Liver (tissue), 10 donors: ENCODE measurements around the gene AJM1. TPM values are rescaled to one million over a fixed set of nuclear protein-coding genes. Genes with fewer than 3 reads are reported as not detected.

Experiments
- DNase-seq: peaks from one replicate; pipeline ENCODE4 v3.0.0-alpha.2; 2017; ENCODE audit warnings: low spot score
- H3K27ac ChIP-seq, 2 donors: one replicate each; pipeline ENCODE4 v1.7.0; 2013; ENCODE audit warnings: inconsistent platforms in 2 of 2, low read length in 2 of 2, control low read depth in 1 of 2, low read depth in 1 of 2, mild to moderate bottlenecking in 1 of 2
- H3K27me3 ChIP-seq, 4 donors: one replicate each; pipeline versions ENCODE4 v1.6.1 to v1.7.0; 2013; ENCODE audit warnings: low read length in 3 of 4, inconsistent platforms in 1 of 4, mild to moderate bottlenecking in 1 of 4, moderate library complexity in 1 of 4; ENCODE audit not compliant: control insufficient read depth in 4 of 4, insufficient read depth in 4 of 4
- H3K36me3 ChIP-seq, 4 donors: one replicate each; pipeline versions ENCODE4 v1.6.1 to v1.7.0; 2013; ENCODE audit warnings: low read length in 3 of 4, mild to moderate bottlenecking in 3 of 4, low read depth in 1 of 4, moderate library complexity in 1 of 4; ENCODE audit not compliant: control insufficient read depth in 4 of 4, insufficient read depth in 3 of 4
- H3K4me1 ChIP-seq, 4 donors: one replicate each; pipeline versions ENCODE4 v1.6.1 to v1.7.0; 2013; ENCODE audit warnings: low read length in 3 of 4, mild to moderate bottlenecking in 3 of 4, moderate library complexity in 1 of 4; ENCODE audit not compliant: control insufficient read depth in 4 of 4, insufficient read depth in 4 of 4
- H3K4me3 ChIP-seq, 3 donors: one replicate each; pipeline versions ENCODE4 v1.6.1 to v1.7.0; 2013; ENCODE audit warnings: low read length in 3 of 3, control low read depth in 1 of 3, low read depth in 1 of 3, mild to moderate bottlenecking in 1 of 3
- H3K9ac ChIP-seq, 2 donors: one replicate each; pipeline ENCODE4 v1.7.0; 2013; ENCODE audit warnings: low read length in 2 of 2, mild to moderate bottlenecking in 2 of 2, moderate library complexity in 2 of 2, control low read depth in 1 of 2, low read depth in 1 of 2
- H3K9me3 ChIP-seq, 4 donors: one replicate each; pipeline versions ENCODE4 v1.6.1 to v1.7.0; 2013; ENCODE audit warnings: low read length in 3 of 4; ENCODE audit not compliant: control insufficient read depth in 4 of 4
- ATF3 ChIP-seq: IDR thresholded peaks from 2 replicates; pipeline ENCODE4 v1.6.1; 2016; ENCODE audit warnings: antibody characterized with exemption
- CTCF ChIP-seq: fragments of 150-350 bp; IDR thresholded peaks from 2 replicates; pipeline ENCODE4 v1.5.1; 2017; ENCODE audit warnings: improper control_type of control experiment, low read depth, low read length; ENCODE audit not compliant: missing input control
- HNF4A ChIP-seq, 2 donors: conservative IDR thresholded peaks; 2 replicates each; pipeline ENCODE4 v1.6.1; 2016; ENCODE audit warnings: antibody characterized with exemption in 2 of 2, mild to moderate bottlenecking in 2 of 2
- HNF4G ChIP-seq: IDR thresholded peaks from 2 replicates; pipeline ENCODE4 v1.6.1; 2016; ENCODE audit warnings: antibody characterized with exemption
- TAF1 ChIP-seq: conservative IDR thresholded peaks from 2 replicates; pipeline ENCODE4 v1.6.1; 2016; ENCODE audit warnings: antibody characterized with exemption, mild to moderate bottlenecking
- YY1 ChIP-seq: IDR thresholded peaks from 2 replicates; pipeline ENCODE4 v1.6.1; 2016; ENCODE audit warnings: antibody characterized with exemption, mild to moderate bottlenecking
- WGBS: extraction: QIAGEN DNeasy Blood & Tissue Kit; methylation state at CpG from one replicate; pipeline ENCODE4 v1.1.7; 2013; 5-methylcytosine and 5-hydroxymethylcytosine counted together
- polyA plus RNA-seq, 2 donors: library from polyadenylated mRNA; stranded (reverse) in 1 of 2; unstranded in 1 of 2; fragments of 200-250 nt in 1 of 2; fragments of >200 nt in 1 of 2; fragmentation: Nextera tagmentation in 1 of 2; extraction: Ambion mirVana in 1 of 2; gene quantifications; one replicate each; pipeline versions ENCODE4 v1.2.1 to v1.2.3, GENCODE V29; 2013 to 2015
- small RNA-seq: library from RNA; depleted of rRNA; stranded (forward); fragments of <200 nt; gene quantifications from one replicate; pipeline ENCODE3, GENCODE V24; 2014
- total RNA-seq, 2 donors: library from RNA; depleted of rRNA; stranded (reverse); fragments of >200 nt; gene quantifications; one replicate each; pipeline ENCODE4 v1.2.3, GENCODE V29; 2014
- donor health status: healthy.
- donor health status: healthy.
- donor health status: healthy.
- donor health status: healthy.
- donor health status: healthy.

The AJM1 gene
- total and polyA plus RNA-seq, 4 donors = 0.56 to 2.3 (median 0.82) TPM

- TF ChIP-seq CTCF = no peak
Measured at GRCh38 chr9:136889858-136890257, 47.6 kb downstream of the AJM1 start (continued).

GRCh38 chr9:136890661-136891060, 48.4 kb downstream of the AJM1 start:
- 86% methylated on average over 13 of the region's 13 CpGs for WGBS
- no peaks in the 10 kb centered on the region for H3K27me3 ChIP-seq
- no peaks in the 10 kb centered on the region for H3K9me3 ChIP-seq
- no peak for TF ChIP-seq YY1
- TF ChIP-seq HNF4A (conservative IDR thresholded peaks at IDR 0.05) = no peak
- TF ChIP-seq TAF1 = no peak
- no peak for TF ChIP-seq HNF4G
- no peak for TF ChIP-seq ATF3
- H3K4me3 ChIP-seq = no peak overlapping the region
- no peak for DNase-seq
- H3K36me3 ChIP-seq = peaks cover 0 to 1% (median 0%) of the 10 kb centered on the region in 4 donors
- no peak overlapping the region for H3K9ac ChIP-seq
- H3K4me1 ChIP-seq = peaks cover 6 to 19% (median 10%) of the 10 kb centered on the region in 4 donors
- no peak overlapping the region for H3K27ac ChIP-seq

Small RNA genes lying within 50 kb of the gene (small RNA-seq; reads per million reads assigned to genes)
- not detected for gene AL355987.2
- gene MIR4292 = not detected
- not detected for gene MIR4479

Other genes with a start within 250 kb of the AJM1 start
- gene EGFL7, start 179.6 kb upstream of the AJM1 start, total RNA-seq = 10 to 100 TPM; 34.5 to 38.5 TPM
- 10 to 100 TPM; 32.1 to 39.7 TPM for gene EGFL7, start 179.6 kb upstream of the AJM1 start, polyA plus RNA-seq
- 100 to 1,000 TPM in 1 of 2 donors, 10 to 100 TPM in 1; 75.1 to 213 TPM for gene AGPAT2, start 155.0 kb upstream of the AJM1 start, total RNA-seq
- 100 to 1,000 TPM; 211 to 222 TPM for gene AGPAT2, start 155.0 kb upstream of the AJM1 start, polyA plus RNA-seq
- 10 to 100 TPM in 1 of 2 donors, 1 to 10 TPM in 1; 6.4 to 19.7 TPM for gene DIPK1B, start 129.9 kb upstream of the AJM1 start, total RNA-seq
- gene DIPK1B, start 129.9 kb upstream of the AJM1 start, polyA plus RNA-seq = 1 to 10 TPM; 2.3 to 4.1 TPM
- under 1 TPM; 0.08 to 0.14 TPM for gene LCN10, start 99.5 kb upstream of the AJM1 start, total RNA-seq
- under 1 TPM; 0.11 to 0.12 TPM for gene LCN10, start 99.5 kb upstream of the AJM1 start, polyA plus RNA-seq
- not detected for gene LCN6, start 94.0 kb upstream of the AJM1 start, total RNA-seq
- under 1 TPM; 0.14 to 0.32 TPM for gene LCN6, start 94.0 kb upstream of the AJM1 start, polyA plus RNA-seq
- not detected for gene LCN8, start 84.2 kb upstream of the AJM1 start, total RNA-seq
- gene LCN8, start 84.2 kb upstream of the AJM1 start, polyA plus RNA-seq = not detected
- gene LCN15, start 78.0 kb upstream of the AJM1 start, total RNA-seq = not detected
- not detected for gene LCN15, start 78.0 kb upstream of the AJM1 start, polyA plus RNA-seq
- 10 to 100 TPM; 32.2 to 58.9 TPM for gene TMEM141, start 51.1 kb upstream of the AJM1 start, total RNA-seq
- gene TMEM141, start 51.1 kb upstream of the AJM1 start, polyA plus RNA-seq = 10 to 100 TPM; 73.6 to 74.7 TPM
- 1 to 10 TPM in 1 of 2 donors, under 1 TPM in 1; 0.75 to 1.8 TPM for gene CCDC183, start 46.1 kb upstream of the AJM1 start, total RNA-seq
- gene CCDC183, start 46.1 kb upstream of the AJM1 start, polyA plus RNA-seq = 1 to 10 TPM in 1 of 2 donors, under 1 TPM in 1; 0.20 to 1.3 TPM
- gene RABL6, start 34.5 kb upstream of the AJM1 start, total RNA-seq = 10 to 100 TPM; 12.6 to 32.6 TPM
- gene RABL6, start 34.5 kb upstream of the AJM1 start, polyA plus RNA-seq = 1 to 10 TPM; 3.6 to 8.7 TPM
- gene PHPT1, start 6.9 kb downstream of the AJM1 start, total RNA-seq = 10 to 100 TPM; 23.2 to 40.4 TPM
- gene PHPT1, start 6.9 kb downstream of the AJM1 start, polyA plus RNA-seq = 10 to 100 TPM; 44.2 to 83.1 TPM
- 1 to 10 TPM; 4.0 to 8.1 TPM for gene MAMDC4, start 9.9 kb downstream of the AJM1 start, total RNA-seq
- 1 to 10 TPM; 2.4 to 3.9 TPM for gene MAMDC4, start 9.9 kb downstream of the AJM1 start, polyA plus RNA-seq
- gene EDF1, start 23.8 kb downstream of the AJM1 start, total RNA-seq = 100 to 1,000 TPM; 123 to 248 TPM
- 100 to 1,000 TPM; 289 to 513 TPM for gene EDF1, start 23.8 kb downstream of the AJM1 start, polyA plus RNA-seq
- 10 to 100 TPM in 1 of 2 donors, 1 to 10 TPM in 1; 7.5 to 14.9 TPM for gene TRAF2, start 44.0 kb downstream of the AJM1 start, total RNA-seq
- 1 to 10 TPM; 4.7 to 6.1 TPM for gene TRAF2, start 44.0 kb downstream of the AJM1 start, polyA plus RNA-seq
- 100 to 1,000 TPM in 1 of 2 donors, 10 to 100 TPM in 1; 64.0 to 163 TPM for gene FBXW5, start 102.3 kb downstream of the AJM1 start, total RNA-seq
- gene FBXW5, start 102.3 kb downstream of the AJM1 start, polyA plus RNA-seq = 100 to 1,000 TPM in 1 of 2 donors, 10 to 100 TPM in 1; 87.1 to 130 TPM
- 100 to 1,000 TPM in 1 of 2 donors, 10 to 100 TPM in 1; 25.1 to 323 TPM for gene C8G, start 102.8 kb downstream of the AJM1 start, total RNA-seq
- gene C8G, start 102.8 kb downstream of the AJM1 start, polyA plus RNA-seq = 1,000 to 10,000 TPM in 1 of 2 donors, 100 to 1,000 TPM in 1; 892 to 1,117 TPM
- 1 to 10 TPM; 2.3 to 5.2 TPM for gene LCN12, start 109.8 kb downstream of the AJM1 start, total RNA-seq
- 10 to 100 TPM in 1 of 2 donors, 1 to 10 TPM in 1; 7.3 to 12.2 TPM for gene LCN12, start 109.8 kb downstream of the AJM1 start, polyA plus RNA-seq
- 1 to 10 TPM in 1 of 2 donors, under 1 TPM in 1; 0.23 to 5.4 TPM for gene PTGDS, start 135.0 kb downstream of the AJM1 start, total RNA-seq
- gene PTGDS, start 135.0 kb downstream of the AJM1 start, polyA plus RNA-seq = 10 to 100 TPM in 1 of 2 donors, 1 to 10 TPM in 1; 7.4 to 15.2 TPM
- under 1 TPM in 1 of 2 donors, not detected in 1; 0.08 TPM for gene LCNL1, start 140.5 kb downstream of the AJM1 start, total RNA-seq
- under 1 TPM in 1 of 2 donors, not detected in 1; 0.01 TPM for gene LCNL1, start 140.5 kb downstream of the AJM1 start, polyA plus RNA-seq
- 1 to 10 TPM; 7.3 to 9.0 TPM for gene PAXX, start 149.9 kb downstream of the AJM1 start, total RNA-seq
- 10 to 100 TPM; 29.4 to 34.1 TPM for gene PAXX, start 149.9 kb downstream of the AJM1 start, polyA plus RNA-seq
- gene CLIC3, start 154.1 kb downstream of the AJM1 start, total RNA-seq = under 1 TPM; 0.33 to 0.42 TPM
- gene CLIC3, start 154.1 kb downstream of the AJM1 start, polyA plus RNA-seq = under 1 TPM; 0.38 to 0.83 TPM
- gene ABCA2, start 185.8 kb downstream of the AJM1 start, total RNA-seq = 10 to 100 TPM in 1 of 2 donors, 1 to 10 TPM in 1; 2.9 to 15.2 TPM
- gene ABCA2, start 185.8 kb downstream of the AJM1 start, polyA plus RNA-seq = 10 to 100 TPM in 1 of 2 donors, 1 to 10 TPM in 1; 9.5 to 15.1 TPM
- under 1 TPM; 0.37 to 0.67 TPM for gene FUT7, start 189.6 kb downstream of the AJM1 start, total RNA-seq
- under 1 TPM in 1 of 2 donors, not detected in 1; 0.14 TPM for gene FUT7, start 189.6 kb downstream of the AJM1 start, polyA plus RNA-seq
- 1 to 10 TPM; 2.7 to 5.6 TPM for gene NPDC1, start 203.7 kb downstream of the AJM1 start, total RNA-seq
- gene NPDC1, start 203.7 kb downstream of the AJM1 start, polyA plus RNA-seq = 10 to 100 TPM in 1 of 2 donors, 1 to 10 TPM in 1; 9.0 to 14.5 TPM
- gene ENTPD2, start 211.6 kb downstream of the AJM1 start, total RNA-seq = under 1 TPM; 0.09 to 0.25 TPM
- gene ENTPD2, start 211.6 kb downstream of the AJM1 start, polyA plus RNA-seq = under 1 TPM; 0.17 to 0.40 TPM
- gene SAPCD2, start 228.1 kb downstream of the AJM1 start, total RNA-seq = 1 to 10 TPM in 1 of 2 donors, under 1 TPM in 1; 0.08 to 1.8 TPM
- under 1 TPM; 0.06 to 0.38 TPM for gene SAPCD2, start 228.1 kb downstream of the AJM1 start, polyA plus RNA-seq
- gene UAP1L1, start 235.0 kb downstream of the AJM1 start, total RNA-seq = 1 to 10 TPM; 1.8 to 2.3 TPM
- gene UAP1L1, start 235.0 kb downstream of the AJM1 start, polyA plus RNA-seq = 1 to 10 TPM in 1 of 2 donors, under 1 TPM in 1; 0.35 to 1.6 TPM
- gene MAN1B1, start 244.5 kb downstream of the AJM1 start, total RNA-seq = 10 to 100 TPM; 19.9 to 31.8 TPM
- 10 to 100 TPM; 23.2 to 29.7 TPM for gene MAN1B1, start 244.5 kb downstream of the AJM1 start, polyA plus RNA-seq